Rectal smooth muscle tissue (tissue), 1 donor: ENCODE data around the gene CAMKMT.

Experiments used
- H3K27ac ChIP-seq: one replicate; pipeline ENCODE4 v1.7.0; 2013; ENCODE audit warnings: low read depth, low read length, inconsistent platforms
- H3K27me3 ChIP-seq: one replicate; pipeline ENCODE4 v1.7.0; 2013; ENCODE audit warnings: low read length; ENCODE audit not compliant: control insufficient read depth, insufficient read depth
- H3K36me3 ChIP-seq: one replicate; pipeline ENCODE4 v1.7.0; 2013; ENCODE audit warnings: low read length; ENCODE audit not compliant: control insufficient read depth, insufficient read depth
- H3K4me1 ChIP-seq: one replicate; pipeline ENCODE4 v1.7.0; 2013; ENCODE audit warnings: low read length; ENCODE audit not compliant: control insufficient read depth, insufficient read depth
- H3K4me3 ChIP-seq: one replicate; pipeline ENCODE4 v1.7.0; 2013; ENCODE audit warnings: low read length
- H3K9ac ChIP-seq: one replicate; pipeline ENCODE4 v1.7.0; 2013; ENCODE audit warnings: low read length

The CAMKMT gene

GRCh38 chr2:44774826-44775492, 413.2 kb downstream of the CAMKMT start:
- Histone ChIP-seq H3K4me3 (no peak overlapping the region), H3K9ac (no peak overlapping the region), H3K4me1 (peaks cover 2% of the 10 kb centered on the region), H3K27me3 (no peaks in the 10 kb centered on the region), H3K36me3 (no peaks in the 10 kb centered on the region), H3K27ac (no peak overlapping the region)

- no peak overlapping the region for H3K4me3 ChIP-seq
- no peak overlapping the region for H3K9ac ChIP-seq
- no peaks in the 10 kb centered on the region for H3K36me3 ChIP-seq
- H3K27me3 ChIP-seq: no peaks in the 10 kb centered on the region
- H3K4me1 ChIP-seq: peaks cover 2% of the 10 kb centered on the region
- no peak overlapping the region for H3K27ac ChIP-seq
Observed at GRCh38 chr2:44777036-44777435, 415.3 kb downstream of the CAMKMT start.

GRCh38 chr2:44777537-44777936, 415.8 kb downstream of the CAMKMT start:
- H3K27ac ChIP-seq: no peak overlapping the region
- no peaks in the 10 kb centered on the region for H3K27me3 ChIP-seq
- H3K36me3 ChIP-seq: no peaks in the 10 kb centered on the region
- H3K4me1 ChIP-seq: peaks cover 2% of the 10 kb centered on the region
- H3K4me3 ChIP-seq: no peak overlapping the region
- no peak overlapping the region for H3K9ac ChIP-seq

- no peak overlapping the region for H3K27ac ChIP-seq
- no peak overlapping the region for H3K9ac ChIP-seq
- no peaks in the 10 kb centered on the region for H3K36me3 ChIP-seq
- peaks cover 2% of the 10 kb centered on the region for H3K4me1 ChIP-seq
- no peak overlapping the region for H3K4me3 ChIP-seq
- no peaks in the 10 kb centered on the region for H3K27me3 ChIP-seq
Observed at GRCh38 chr2:44778221-44778654, 416.5 kb downstream of the CAMKMT start.

- Histone ChIP-seq H3K27me3 (no peaks in the 10 kb centered on the region), H3K9ac (no peak overlapping the region), H3K27ac (no peak overlapping the region)
Observed at GRCh38 chr2:44778671-44779476, 417.1 kb downstream of the CAMKMT start.

GRCh38 chr2:44779793-44780192, 418.0 kb downstream of the CAMKMT start:
- H3K4me1 ChIP-seq: peaks cover 2% of the 10 kb centered on the region
- no peaks in the 10 kb centered on the region for H3K36me3 ChIP-seq
- no peaks in the 10 kb centered on the region for H3K27me3 ChIP-seq
- H3K9ac ChIP-seq: no peak overlapping the region
- H3K4me3 ChIP-seq: no peak overlapping the region
- no peak overlapping the region for H3K27ac ChIP-seq

More at GRCh38 chr2:44778671-44779476, 417.1 kb downstream of the CAMKMT start:
- Histone ChIP-seq H3K4me3 (no peak overlapping the region), H3K36me3 (no peaks in the 10 kb centered on the region), H3K4me1 (peaks cover 2% of the 10 kb centered on the region)

GRCh38 chr2:44780406-44780805, 418.7 kb downstream of the CAMKMT start:
- peaks cover 2% of the 10 kb centered on the region for H3K4me1 ChIP-seq
- no peak overlapping the region for H3K27ac ChIP-seq
- no peaks in the 10 kb centered on the region for H3K27me3 ChIP-seq
- H3K4me3 ChIP-seq: no peak overlapping the region
- H3K9ac ChIP-seq: no peak overlapping the region
- no peaks in the 10 kb centered on the region for H3K36me3 ChIP-seq

- Histone ChIP-seq H3K4me3 (no peak overlapping the region), H3K27ac (no peak overlapping the region), H3K4me1 (no peaks in the 10 kb centered on the region), H3K36me3 (no peaks in the 10 kb centered on the region), H3K27me3 (no peaks in the 10 kb centered on the region), H3K9ac (no peak overlapping the region)
Observed at GRCh38 chr2:44785433-44785832, 423.7 kb downstream of the CAMKMT start.

GRCh38 chr2:44786045-44786816, 424.5 kb downstream of the CAMKMT start:
- Histone ChIP-seq H3K36me3 (no peaks in the 10 kb centered on the region), H3K27me3 (no peaks in the 10 kb centered on the region), H3K4me3 (no peak overlapping the region), H3K27ac (no peak overlapping the region), H3K9ac (no peak overlapping the region), H3K4me1 (no peaks in the 10 kb centered on the region)

GRCh38 chr2:44786817-44787214, 425.1 kb downstream of the CAMKMT start:
- Histone ChIP-seq H3K9ac (no peak overlapping the region), H3K4me3 (no peak overlapping the region)

GRCh38 chr2:44787663-44788062, 425.9 kb downstream of the CAMKMT start:
- Histone ChIP-seq H3K27ac (no peak overlapping the region), H3K4me3 (no peak overlapping the region), H3K9ac (no peak overlapping the region), H3K4me1 (no peaks in the 10 kb centered on the region), H3K36me3 (no peaks in the 10 kb centered on the region), H3K27me3 (no peaks in the 10 kb centered on the region)

More at GRCh38 chr2:44786817-44787214, 425.1 kb downstream of the CAMKMT start:
- Histone ChIP-seq H3K27me3 (no peaks in the 10 kb centered on the region), H3K4me1 (no peaks in the 10 kb centered on the region), H3K27ac (no peak overlapping the region), H3K36me3 (no peaks in the 10 kb centered on the region)

GRCh38 chr2:44789446-44789845, 427.7 kb downstream of the CAMKMT start:
- no peak overlapping the region for H3K9ac ChIP-seq
- no peaks in the 10 kb centered on the region for H3K27me3 ChIP-seq
- H3K27ac ChIP-seq: no peak overlapping the region
- H3K36me3 ChIP-seq: no peaks in the 10 kb centered on the region
- H3K4me1 ChIP-seq: no peaks in the 10 kb centered on the region
- H3K4me3 ChIP-seq: no peak overlapping the region
